IMR-90 (cell line): Measurements from ENCODE around the gene RPS28. TPM values are rescaled to one million over a fixed set of nuclear protein-coding genes. Genes with fewer than 3 reads are reported as not detected.

Experiments used
- ATAC-seq: fragments of 200-7000 bp; cut with Tn5 transposase; 2 replicates; pipeline ENCODE4 v1.9.1; 2020; ENCODE audit warnings: low read depth, mild to moderate bottlenecking, moderate library complexity
- BruUV-seq: library from RNA; stranded (reverse); fragments of 400-500 nt; replicated peaks from 2 replicates; lab custom pipeline; 2021; lab: Mats Ljungman, UMichigan
- CTCF ChIA-PET: fragments of 300-600 bp; formaldehyde crosslinking; extraction: SDS; loops from one replicate; lab custom pipeline; 2021; ENCODE audit warnings: antibody characterized with exemption; lab: Yijun Ruan, JAX
- POLR2A ChIA-PET: fragments of 300-600 bp; sonication (Branson Sonifier 250); formaldehyde crosslinking; loops from one replicate; lab custom pipeline; 2022; ENCODE audit warnings: antibody characterized with exemption; ENCODE audit not compliant: unreplicated experiment; lab: Charles Lee
- DNase-seq: peaks from one replicate; pipeline ENCODE4 v3.0.0; 2013
- H2AFZ ChIP-seq: replicated peaks from 2 replicates; pipeline ENCODE3; 2013; ENCODE audit warnings: low read length, mild to moderate bottlenecking; ENCODE audit not compliant: poor library complexity
- H2AK5ac ChIP-seq: 2 replicates; pipeline ENCODE4 v1.6.1; 2013; ENCODE audit warnings: low read depth, low read length, inconsistent platforms
- H2AK9ac ChIP-seq: replicated peaks from 2 replicates; pipeline ENCODE3; 2013; ENCODE audit warnings: mild to moderate bottlenecking, low read depth, low read length, moderate library complexity; ENCODE audit not compliant: poor library complexity
- H2BK120ac ChIP-seq: 2 replicates; pipeline ENCODE4 v1.6.1; 2013; ENCODE audit warnings: low read depth, low read length, inconsistent platforms
- H2BK15ac ChIP-seq: 3 replicates; pipeline ENCODE4 v1.6.1; 2013; ENCODE audit warnings: low read depth, low read length, inconsistent platforms
- H2BK20ac ChIP-seq: 2 replicates; pipeline ENCODE4 v1.6.1; 2013; ENCODE audit warnings: low read depth, mild to moderate bottlenecking, inconsistent platforms, low read length, moderate library complexity
- H2BK5ac ChIP-seq: 2 replicates; pipeline ENCODE4 v1.6.1; 2013; ENCODE audit warnings: mild to moderate bottlenecking, low read depth, low read length, inconsistent platforms; ENCODE audit not compliant: poor library complexity, severe bottlenecking
- H3K14ac ChIP-seq: replicated peaks from 2 replicates; pipeline ENCODE4 v1.6.1; 2013; ENCODE audit warnings: low read depth, low read length, inconsistent platforms
- H3K18ac ChIP-seq: 2 replicates; pipeline ENCODE4 v1.6.1; 2013; ENCODE audit warnings: low read depth, low read length, control low read depth
- H3K23ac ChIP-seq: 2 replicates; pipeline ENCODE4 v1.6.1; 2013; ENCODE audit warnings: low read depth, low read length, inconsistent platforms
- H3K27ac ChIP-seq: 2 replicates; pipeline ENCODE4 v1.5.1; 2013; ENCODE audit warnings: mild to moderate bottlenecking, control low read depth, low read length; ENCODE audit not compliant: insufficient read depth
- H3K27me3 ChIP-seq: 2 replicates; pipeline ENCODE4 v1.6.1; 2013; ENCODE audit warnings: low read length; ENCODE audit not compliant: control insufficient read depth, insufficient read depth
- H3K36me3 ChIP-seq: 2 replicates; pipeline ENCODE4 v1.6.1; 2013; ENCODE audit warnings: low read length, mixed read lengths; ENCODE audit not compliant: control insufficient read depth, insufficient read depth
- H3K4ac ChIP-seq: 2 replicates; pipeline ENCODE4 v1.6.1; 2013; ENCODE audit warnings: low read depth, low read length, inconsistent platforms
- H3K4me1 ChIP-seq: 2 replicates; pipeline ENCODE4 v1.6.1; 2013; ENCODE audit warnings: low read length, mixed read lengths; ENCODE audit not compliant: control insufficient read depth, insufficient read depth
- H3K4me2 ChIP-seq: 2 replicates; pipeline ENCODE4 v1.6.1; 2013; ENCODE audit warnings: low read depth, mild to moderate bottlenecking, control low read depth, low read length, moderate library complexity
- H3K4me3 ChIP-seq: 2 replicates; pipeline ENCODE4 v1.5.1; 2013; ENCODE audit warnings: low read depth, mild to moderate bottlenecking, control low read depth, low read length, moderate library complexity; ENCODE audit not compliant: insufficient read depth
- H3K56ac ChIP-seq: 2 replicates; pipeline ENCODE4 v1.6.1; 2013; ENCODE audit warnings: low read length, inconsistent platforms; ENCODE audit not compliant: insufficient read depth; ENCODE audit errors: extremely low read depth
- H3K79me1 ChIP-seq, 2 experiments: 2 replicates each; pipeline ENCODE4 v1.6.1; 2013; ENCODE audit warnings: low read length in 2 of 2, inconsistent platforms in 1 of 2, low read depth in 1 of 2
- H3K9ac ChIP-seq: 2 replicates; pipeline ENCODE4 v1.6.1; 2013; ENCODE audit warnings: low read depth, low read length, control low read depth
- H3K9me1 ChIP-seq: 2 replicates; pipeline ENCODE4 v1.6.1; 2013; ENCODE audit warnings: low read length, inconsistent platforms; ENCODE audit not compliant: insufficient read depth
- H3K9me3 ChIP-seq: 2 replicates; pipeline ENCODE4 v1.6.1; 2013; ENCODE audit warnings: low read length; ENCODE audit not compliant: control insufficient read depth, insufficient read depth
- H4K20me1 ChIP-seq: 2 replicates; pipeline ENCODE4 v1.6.1; 2013; ENCODE audit warnings: low read length, inconsistent platforms; ENCODE audit not compliant: insufficient read depth
- H4K5ac ChIP-seq: 2 replicates; pipeline ENCODE4 v1.6.1; 2013; ENCODE audit warnings: mild to moderate bottlenecking, low read depth, low read length, control low read depth
- H4K8ac ChIP-seq, 2 experiments: 2 replicates each; pipeline ENCODE4 v1.6.1; 2013; ENCODE audit warnings: low read depth in 2 of 2, low read length in 2 of 2, control low read depth in 1 of 2, inconsistent platforms in 1 of 2
- H4K91ac ChIP-seq: 2 replicates; pipeline ENCODE4 v1.6.1; 2013; ENCODE audit warnings: low read depth, low read length, inconsistent platforms; ENCODE audit not compliant: insufficient read depth
- BHLHE40 ChIP-seq: fragments of 150-350 bp; IDR thresholded peaks from 2 replicates; pipeline ENCODE4 v1.6.1; 2016; ENCODE audit warnings: mild to moderate bottlenecking, low read depth, low read length
- CEBPB ChIP-seq: IDR thresholded peaks from 2 replicates; pipeline ENCODE4 v1.6.1; 2012; ENCODE audit warnings: low read depth, low read length, improper control_type of control experiment
- CHD1 ChIP-seq: IDR thresholded peaks from 2 replicates; pipeline ENCODE4 v1.6.1; 2012; ENCODE audit warnings: low read depth, low read length, improper control_type of control experiment
- FOS ChIP-seq: fragments of 150-350 bp; IDR thresholded peaks from 2 replicates; pipeline ENCODE4 v1.6.1; 2016; ENCODE audit warnings: low read depth, low read length
- MAFK ChIP-seq: IDR thresholded peaks from 2 replicates; pipeline ENCODE4 v1.6.1; 2012; ENCODE audit warnings: low read depth, low read length, improper control_type of control experiment
- MAZ ChIP-seq: IDR thresholded peaks from 2 replicates; pipeline ENCODE4 v1.6.1; 2012; ENCODE audit warnings: low read depth, mild to moderate bottlenecking, low read length, improper control_type of control experiment, moderate library complexity, borderline replicate concordance
- NFE2L2 ChIP-seq: fragments of 150-350 bp; IDR thresholded peaks from 2 replicates; pipeline ENCODE4 v1.6.1; 2016; ENCODE audit warnings: low read depth, mild to moderate bottlenecking, low read length
- POLR2A ChIP-seq: IDR thresholded peaks from 2 replicates; pipeline ENCODE4 v1.6.1; 2012; ENCODE audit warnings: mild to moderate bottlenecking, low read depth, low read length
- RCOR1 ChIP-seq: IDR thresholded peaks from 2 replicates; pipeline ENCODE4 v1.6.1; 2012; ENCODE audit warnings: mild to moderate bottlenecking, low read length, improper control_type of control experiment; ENCODE audit not compliant: insufficient replicate concordance
- RFX5 ChIP-seq: IDR thresholded peaks from 2 replicates; pipeline ENCODE4 v1.8.0; 2012; ENCODE audit warnings: low read depth, mild to moderate bottlenecking, low read length, moderate library complexity
- SMC3 ChIP-seq: fragments of 150-350 bp; IDR thresholded peaks from 2 replicates; pipeline ENCODE4 v1.6.1; 2016; ENCODE audit warnings: low read depth, mild to moderate bottlenecking, antibody characterized with exemption, low read length, moderate library complexity
- WGBS, 2 experiments: methylation state at CpG; one replicate each; pipeline versions ENCODE4 v1.1.5 to v1.1.7; 2013; ENCODE audit warnings: missing lambda C conversion rate in 2 of 2; ENCODE audit not compliant: insufficient read length in 1 of 2; ENCODE audit errors: extremely low coverage in 2 of 2; 5-methylcytosine and 5-hydroxymethylcytosine counted together
- dilution Hi-C: fragments of 300-500 bp; cut with HindIII; formaldehyde crosslinking; loops from one replicate; pipeline ENCODE4 v1.14.3; 2018; ENCODE audit warnings: low sequenced_read_pairs; ENCODE audit not compliant: unreplicated experiment
- in situ Hi-C: fragments of 300-500 bp; cut with MboI; formaldehyde crosslinking; loops from 3 replicates; pipeline ENCODE4 v1.14.3; 2019; ENCODE audit warnings: low sequenced_read_pairs, inconsistent platforms, mixed read lengths
- intact Hi-C: fragments of 100-400 bp; cut with micrococcal nuclease; formaldehyde crosslinking; loops from 2 replicates; pipeline ENCODE4 v1.10.0; 2022
- polyA plus RNA-seq, 3 experiments: library from polyadenylated mRNA; depleted of rRNA; stranded (reverse); fragments of >200 nt; gene quantifications; 2 replicates each; pipeline ENCODE4 v1.2.3, GENCODE V29; 2012; ENCODE audit warnings: low replicate concordance in 1 of 3
- total RNA-seq: library from RNA; depleted of rRNA; stranded (reverse); fragments of >200 nt; gene quantifications from 2 replicates; pipeline ENCODE4 v1.2.3, GENCODE V29; 2012
- TF ChIP-seq, protein P1 (sequence below): conservative IDR thresholded peaks from 2 replicates; pipeline ENCODE4 v1.5.1; 2012; ENCODE audit warnings: mild to moderate bottlenecking, low read depth, low read length, improper control_type of control experiment
- TF ChIP-seq, protein P2 (sequence below): fragments of 150-350 bp; IDR thresholded peaks from 2 replicates; pipeline ENCODE4 v1.6.1; 2016; ENCODE audit warnings: low read depth, mild to moderate bottlenecking, low read length, moderate library complexity, borderline replicate concordance

RPS28 gene
- total and polyA plus RNA-seq, 2 of the 4 experiments (the other 2 are of a cell fraction) = 143 to 643 TPM

DNA sequence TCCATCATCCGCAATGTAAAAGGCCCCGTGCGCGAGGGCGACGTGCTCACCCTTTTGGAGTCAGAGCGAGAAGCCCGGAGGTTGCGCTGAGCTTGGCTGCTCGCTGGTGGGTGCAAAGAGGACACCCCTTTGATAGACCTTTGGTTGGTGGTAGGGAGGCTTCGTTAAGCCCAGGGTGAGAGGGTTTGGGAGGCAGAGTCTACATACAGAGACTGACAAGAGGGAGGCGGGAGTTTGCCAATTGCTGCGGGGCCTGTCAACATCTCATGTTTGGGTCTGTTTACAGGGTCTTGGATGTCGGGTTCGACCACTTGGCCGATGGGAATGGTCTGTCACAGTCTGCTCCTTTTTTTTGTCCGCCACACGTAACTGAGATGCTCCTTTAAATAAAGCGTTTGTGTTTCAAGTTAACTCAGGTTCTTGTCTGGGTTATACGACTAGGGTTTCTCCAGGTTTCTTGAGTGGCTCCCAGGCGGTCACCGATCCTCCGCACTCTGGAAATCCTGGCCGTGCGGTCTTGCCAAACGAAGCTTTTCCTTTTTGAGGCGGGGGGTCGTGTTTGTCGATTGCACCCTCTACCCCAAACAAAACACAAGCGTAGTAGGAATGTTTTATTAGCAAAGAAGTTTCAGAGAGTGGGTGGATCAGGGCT lies 816 bp downstream of the RPS28 start:
- BruUV-seq = no TSS peak
- Histone ChIP-seq H3K79me1 (peaks cover 29 to 55% of the 10 kb centered on the region in 2 experiments), H2BK5ac (peak overlapping the region; percentile 22), H3K56ac (peak overlapping the region; percentile 32), H3K9me1 (peaks cover 8% of the 10 kb centered on the region; the same call in 1 of the 2 replicates), H3K9ac (peak overlapping the region; percentile 79), H3K23ac (peak overlapping the region; percentile 77), H4K8ac (peak overlapping the region; percentile 6 to 71; a peak in 1 of 4 replicates), H3K4me1 (peaks cover 9% of the 10 kb centered on the region), H3K27me3 (no peaks in the 10 kb centered on the region), H3K14ac (peak overlapping the region; percentile 91), H4K20me1 (peaks cover 31% of the 10 kb centered on the region), H3K4me2 (peak overlapping the region; percentile 99), H4K5ac (peak overlapping the region; percentile 1; the same call in 1 of the 2 replicates), H2AK5ac (peak overlapping the region; percentile 87), H2BK120ac (no peak overlapping the region), H3K36me3 (peaks cover 13% of the 10 kb centered on the region), H3K27ac (peak overlapping the region; percentile 83), H3K4ac (peak overlapping the region; percentile 38), H3K9me3 (peaks cover 5% of the 10 kb centered on the region), H3K18ac (no peak overlapping the region), H2BK15ac (no peak overlapping the region), H2AFZ (peak overlapping the region; percentile 93), H3K4me3 (peak overlapping the region; percentile 82), H2AK9ac (peak overlapping the region; percentile 99), H4K91ac (peak overlapping the region; percentile 70; the same call in 1 of the 2 replicates), H2BK20ac (no peak overlapping the region)
- CTCF ChIA-PET = no interaction called here
- POLR2A ChIA-PET = interaction anchor here (0.6 kb wide), 1 partner anchor 825 kb away, joined by 3 read pairs; no protein-coding TSS in a partner anchor
- ATAC-seq = no peak
- TF ChIP-seq CHD1 (no peak), POLR2A (no peak), CEBPB (no peak), NFE2L2 (no peak), MAFK (no peak), RCOR1 (no peak), MAZ (no peak), RFX5 (no peak), SMC3 (no peak), FOS (no peak), BHLHE40 (no peak)
- TF ChIP-seq, protein P1, sequence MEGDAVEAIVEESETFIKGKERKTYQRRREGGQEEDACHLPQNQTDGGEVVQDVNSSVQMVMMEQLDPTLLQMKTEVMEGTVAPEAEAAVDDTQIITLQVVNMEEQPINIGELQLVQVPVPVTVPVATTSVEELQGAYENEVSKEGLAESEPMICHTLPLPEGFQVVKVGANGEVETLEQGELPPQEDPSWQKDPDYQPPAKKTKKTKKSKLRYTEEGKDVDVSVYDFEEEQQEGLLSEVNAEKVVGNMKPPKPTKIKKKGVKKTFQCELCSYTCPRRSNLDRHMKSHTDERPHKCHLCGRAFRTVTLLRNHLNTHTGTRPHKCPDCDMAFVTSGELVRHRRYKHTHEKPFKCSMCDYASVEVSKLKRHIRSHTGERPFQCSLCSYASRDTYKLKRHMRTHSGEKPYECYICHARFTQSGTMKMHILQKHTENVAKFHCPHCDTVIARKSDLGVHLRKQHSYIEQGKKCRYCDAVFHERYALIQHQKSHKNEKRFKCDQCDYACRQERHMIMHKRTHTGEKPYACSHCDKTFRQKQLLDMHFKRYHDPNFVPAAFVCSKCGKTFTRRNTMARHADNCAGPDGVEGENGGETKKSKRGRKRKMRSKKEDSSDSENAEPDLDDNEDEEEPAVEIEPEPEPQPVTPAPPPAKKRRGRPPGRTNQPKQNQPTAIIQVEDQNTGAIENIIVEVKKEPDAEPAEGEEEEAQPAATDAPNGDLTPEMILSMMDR = no peak
- TF ChIP-seq, protein P2, sequence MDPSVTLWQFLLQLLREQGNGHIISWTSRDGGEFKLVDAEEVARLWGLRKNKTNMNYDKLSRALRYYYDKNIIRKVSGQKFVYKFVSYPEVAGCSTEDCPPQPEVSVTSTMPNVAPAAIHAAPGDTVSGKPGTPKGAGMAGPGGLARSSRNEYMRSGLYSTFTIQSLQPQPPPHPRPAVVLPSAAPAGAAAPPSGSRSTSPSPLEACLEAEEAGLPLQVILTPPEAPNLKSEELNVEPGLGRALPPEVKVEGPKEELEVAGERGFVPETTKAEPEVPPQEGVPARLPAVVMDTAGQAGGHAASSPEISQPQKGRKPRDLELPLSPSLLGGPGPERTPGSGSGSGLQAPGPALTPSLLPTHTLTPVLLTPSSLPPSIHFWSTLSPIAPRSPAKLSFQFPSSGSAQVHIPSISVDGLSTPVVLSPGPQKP = no peak
- intact Hi-C loops = no loop called here
- dilution Hi-C loops = no loop called here
- 3% methylated on average over 6 of the region's 30 CpGs; no CpG with 5 or more reads in 1 of the 2 experiments for WGBS, 2 experiments
- in situ Hi-C loops = loop anchor here (5.0 kb wide), 1 partner anchor 255 kb away; the partner anchor contains the start of gene MYO1F
- DNase-seq = no peak
